GM12878 (cell line): ENCODE measurements around the gene TAS2R19. TPM values are rescaled to one million over a fixed set of nuclear protein-coding genes. Genes with fewer than 3 reads are reported as not detected.

Experiments used
- ATAC-seq: fragments of 200-7000 bp; cut with Tn5 transposase; 3 replicates; pipeline ENCODE4 v1.9.1; 2020; ENCODE audit warnings: mild to moderate bottlenecking, moderate library complexity
- BruUV-seq: library from RNA; stranded (reverse); fragments of 400-500 nt; replicated peaks from 2 replicates; lab custom pipeline; 2021; lab: Mats Ljungman, UMichigan
- CTCF ChIA-PET: fragments of 300-600 bp; sonication (Branson Sonifier 250); formaldehyde crosslinking; extraction: SDS; loops from one replicate; lab custom pipeline; 2021; ENCODE audit warnings: inconsistent platforms; lab: Yijun Ruan, JAX
- POLR2A ChIA-PET: fragments of 350-600 bp; formaldehyde crosslinking; extraction: SDS; loops from one replicate; lab custom pipeline; 2021; ENCODE audit warnings: inconsistent platforms; lab: Charles Lee
- RAD21 ChIA-PET: fragments of 300-600 bp; sonication (Branson Sonifier 250); formaldehyde crosslinking; loops from one replicate; lab custom pipeline; 2023; ENCODE audit warnings: antibody characterized with exemption; ENCODE audit not compliant: unreplicated experiment; lab: Charles Lee
- SMC1A ChIA-PET: fragments of 300-600 bp; sonication (Branson Sonifier 250); formaldehyde crosslinking; loops from one replicate; lab custom pipeline; 2023; ENCODE audit not compliant: unreplicated experiment, uncharacterized antibody; lab: Charles Lee
- DNase-seq: peaks from one replicate; pipeline ENCODE4 v3.0.0-alpha.2; 2011; ENCODE audit warnings: low read depth, low spot score
- FAIRE-seq: peaks from 3 replicates; lab custom pipeline; 2011; peaks lifted over from hg19 to GRCh38; lab: Jason Lieb, UNC
- H2AFZ ChIP-seq: 2 replicates; pipeline ENCODE4 v1.6.0; 2011; ENCODE audit warnings: low read depth, low read length, control low read depth; ENCODE audit not compliant: control insufficient read depth
- H3K27ac ChIP-seq: 2 replicates; pipeline ENCODE4 v1.5.1; 2011; ENCODE audit warnings: control low read depth; ENCODE audit not compliant: control insufficient read depth, insufficient read depth
- H3K27me3 ChIP-seq, 2 experiments: replicated peaks in 1 of 2; 2 replicates each; pipeline versions ENCODE4 v1.6.0 to v1.6.1; 2011; ENCODE audit warnings: low read length in 1 of 2; ENCODE audit not compliant: control insufficient read depth in 2 of 2, insufficient read depth in 2 of 2
- H3K36me3 ChIP-seq, 2 experiments: 2 replicates each; pipeline ENCODE4 v1.5.1; 2011; ENCODE audit warnings: low read length in 1 of 2; ENCODE audit not compliant: control insufficient read depth in 2 of 2, insufficient read depth in 2 of 2
- H3K4me1 ChIP-seq: 2 replicates; pipeline ENCODE4 v1.6.1; 2011; ENCODE audit warnings: mild to moderate bottlenecking, low read length, moderate library complexity, mixed read lengths; ENCODE audit not compliant: control insufficient read depth, insufficient read depth
- H3K4me2 ChIP-seq: 2 replicates; pipeline ENCODE4 v1.6.0; 2011; ENCODE audit warnings: control low read depth; ENCODE audit not compliant: control insufficient read depth, insufficient read depth
- H3K4me3 ChIP-seq: fragments of 200-600 bp; sonication (generic); 2 replicates; pipeline ENCODE4 v1.5.1; 2016
- H3K79me2 ChIP-seq: 2 replicates; pipeline ENCODE4 v1.6.0; 2011; ENCODE audit warnings: low read length; ENCODE audit not compliant: control insufficient read depth, insufficient read depth
- H3K9ac ChIP-seq: 2 replicates; pipeline ENCODE4 v1.8.0; 2011; ENCODE audit warnings: low read length, control low read depth, mixed read lengths; ENCODE audit not compliant: control insufficient read depth, insufficient read depth
- H3K9me3 ChIP-seq: replicated peaks from 3 replicates; pipeline ENCODE4 v1.5.1; 2011; ENCODE audit warnings: mild to moderate bottlenecking, low read length; ENCODE audit not compliant: control insufficient read depth, insufficient read depth
- H4K20me1 ChIP-seq: 2 replicates; pipeline ENCODE4 v1.6.0; 2011; ENCODE audit not compliant: control insufficient read depth, insufficient read depth
- ASH2L ChIP-seq: fragments of 300-600, 200-600 bp; sonication (generic); IDR thresholded peaks from 2 replicates; pipeline ENCODE4 v1.6.1; 2017; ENCODE audit warnings: low read depth, mild to moderate bottlenecking, borderline replicate concordance
- ATF7 ChIP-seq: fragments of 450-650 bp; IDR thresholded peaks from 2 replicates; pipeline ENCODE4 v1.6.1; 2016; ENCODE audit warnings: low read depth, mild to moderate bottlenecking
- BACH1 ChIP-seq: fragments of 450-650 bp; IDR thresholded peaks from 2 replicates; pipeline ENCODE4 v1.6.1; 2017; ENCODE audit warnings: mild to moderate bottlenecking, borderline replicate concordance
- CBX3 ChIP-seq: fragments of 200-600 bp; sonication (generic); IDR thresholded peaks from 2 replicates; pipeline ENCODE4 v1.6.1; 2016; ENCODE audit warnings: low read depth, borderline replicate concordance
- CREB1 ChIP-seq: IDR thresholded peaks from 2 replicates; pipeline ENCODE4 v1.6.1; 2012; ENCODE audit warnings: low read depth, mild to moderate bottlenecking, inconsistent platforms
- ELK1 ChIP-seq: IDR thresholded peaks from 2 replicates; pipeline ENCODE4 v1.6.1; 2012; ENCODE audit warnings: low read depth, low read length, improper control_type of control experiment
- HDGF ChIP-seq: fragments of 450-650 bp; IDR thresholded peaks from 2 replicates; pipeline ENCODE4 v1.6.1; 2016; ENCODE audit warnings: antibody characterized with exemption
- IKZF2 ChIP-seq, 2 experiments: fragments of 450-650 bp; IDR thresholded peaks; 2 replicates each; pipeline ENCODE4 v1.6.1; 2017; ENCODE audit warnings: mild to moderate bottlenecking in 2 of 2, moderate library complexity in 2 of 2
- PML ChIP-seq: IDR thresholded peaks from 2 replicates; pipeline ENCODE4 v1.6.1; 2012; ENCODE audit warnings: low read length, inconsistent platforms
- POLR2AphosphoS2 ChIP-seq: IDR thresholded peaks from 2 replicates; pipeline ENCODE4 v1.6.1; 2011; ENCODE audit warnings: low read depth, mild to moderate bottlenecking, low read length, improper control_type of control experiment, moderate library complexity
- RAD51 ChIP-seq: fragments of 450-650 bp; IDR thresholded peaks from 2 replicates; pipeline ENCODE4 v1.6.1; 2016; ENCODE audit warnings: moderate library complexity, mild to moderate bottlenecking, inconsistent platforms
- REST ChIP-seq: IDR thresholded peaks from 2 replicates; pipeline ENCODE4 v1.6.1; 2012; ENCODE audit warnings: mild to moderate bottlenecking, low read depth, low read length
- SMARCA5 ChIP-seq: fragments of 450-650 bp; IDR thresholded peaks from 2 replicates; pipeline ENCODE4 v1.6.1; 2017; ENCODE audit warnings: mild to moderate bottlenecking
- USF1 ChIP-seq: IDR thresholded peaks from 2 replicates; pipeline ENCODE4 v1.6.1; 2011; ENCODE audit warnings: borderline replicate concordance, low read depth, mild to moderate bottlenecking, moderate library complexity, mixed read lengths, low read length; ENCODE audit not compliant: insufficient read depth; ENCODE audit errors: extremely low read length
- WGBS: methylation state at CpG from one replicate; pipeline ENCODE4 v1.1.6; 2016; ENCODE audit warnings: low lambda C conversion rate; ENCODE audit not compliant: insufficient replicate concordance, insufficient coverage; ENCODE audit errors: missing lambda C conversion rate; 5-methylcytosine and 5-hydroxymethylcytosine counted together
- in situ Hi-C: fragments of 300-500 bp; cut with MboI; formaldehyde crosslinking; loops from 9 replicates; pipeline ENCODE4 v1.14.3; 2018; ENCODE audit warnings: mixed read lengths
- intact Hi-C: fragments of 100-400 bp; cut with micrococcal nuclease; formaldehyde crosslinking; loops from one replicate; pipeline ENCODE4 v1.14.2; 2022; ENCODE audit not compliant: unreplicated experiment
- polyA plus RNA-seq, 11 experiments: library from polyadenylated mRNA; depleted of rRNA in 4 of 11; unstranded in 6 of 11; stranded (reverse) in 5 of 11; fragments of >200 nt; fragmentation: Nextera tagmentation in 4 of 11; fragmentation: Illumina TruSeq in 1 of 11; extraction: Ambion mirVana in 4 of 11; extraction: Trizol in 1 of 11; gene quantifications; 1 replicate in 1 of 11; 2 replicates in 10 of 11; pipeline versions ENCODE4 v1.2.1 to v1.2.3, GENCODE V29; 2011 to 2016; ENCODE audit warnings: inconsistent platforms in 2 of 11, missing spikeins in 2 of 11, low read depth in 1 of 11
- total RNA-seq, 4 experiments: library from RNA; depleted of rRNA in 3 of 4; stranded (reverse); fragments of >200 nt in 3 of 4; fragmentation: Illumina TruSeq in 1 of 4; extraction: Trizol in 1 of 4; gene quantifications; 2 replicates each; pipeline versions ENCODE4 v1.2.1 to v1.2.3, GENCODE V29; 2013 to 2021

Gene TAS2R19
- total and polyA plus RNA-seq, 10 of the 15 experiments (the other 5 are each of a cell fraction or from before 2014, with no cell fraction given): 0.10 to 6.9 (median 0.46) TPM; not detected in 1

GRCh38 chr12:11007608-11008007 is 14.8 kb downstream of the TAS2R19 start:
- FAIRE-seq (no peak), DNase-seq (no peak), ATAC-seq (no peak)
- intact Hi-C loops: no loop called here
- TF ChIP-seq CREB1 (no peak), PML (no peak), ASH2L (no peak), ELK1 (no peak)
- Histone ChIP-seq H3K4me3 (no peak overlapping the region), H3K27ac (no peak overlapping the region), H3K36me3 (no peaks in the 10 kb centered on the region), H2AFZ (no peak overlapping the region), H3K9me3 (no peaks in the 10 kb centered on the region), H3K4me2 (no peak overlapping the region), H3K4me1 (no peaks in the 10 kb centered on the region), H3K79me2 (no peaks in the 10 kb centered on the region), H4K20me1 (no peaks in the 10 kb centered on the region), H3K9ac (no peak overlapping the region), H3K27me3 (no peaks in the 10 kb centered on the region)
- no TSS peak for BruUV-seq
- ChIA-PET POLR2A (no interaction called here), RAD21 (no interaction called here), CTCF (interaction anchor here (0.6 kb wide), 1 partner anchor 83 kb away, joined by 3 read pairs; no protein-coding TSS in a partner anchor), SMC1A (interaction anchor here (0.9 to 1.3 kb wide), 3 partner anchors 15 to 164 kb away, joined by 3 read pairs; no protein-coding TSS in a partner anchor)
- 100% methylated on average over 1 of the region's 1 CpG for WGBS
- in situ Hi-C loops: no loop called here

GRCh38 chr12:10998204-10998603 is 24.2 kb downstream of the TAS2R19 start, which contains the start of gene TAS2R20:
Gene TAS2R20 (minus strand): TSS chr12:10998304. CDS start chr12:10997875, 429 bp downstream.
- BruUV-seq: no TSS peak
- ATAC-seq: no peak
- no peak within 1 kb of the TSS for H3K9ac ChIP-seq
- H2AFZ ChIP-seq: no peak within 1 kb of the TSS
- no peak for DNase-seq
- H4K20me1 ChIP-seq: no peaks in the 10 kb centered on the region
- intact Hi-C loops (no loop called here), in situ Hi-C loops (no loop called here)
- ChIA-PET CTCF (interaction anchor here (1.3 kb wide), 1 partner anchor 11 kb away, joined by 5 read pairs; no protein-coding TSS in a partner anchor), POLR2A (no interaction called here), RAD21 (no interaction called here), SMC1A (interaction anchor here (1.1 kb wide), 1 partner anchor 9 kb away, joined by 3 read pairs; no protein-coding TSS in a partner anchor)
- no peak for FAIRE-seq
- no peaks in the 10 kb centered on the region for H3K27me3 ChIP-seq
- no peaks in the 10 kb centered on the region for H3K4me1 ChIP-seq
- no peaks in the 10 kb centered on the region for H3K79me2 ChIP-seq
- H3K4me2 ChIP-seq: no peak within 1 kb of the TSS
- H3K4me3 ChIP-seq: no peak within 1 kb of the TSS
- TF ChIP-seq USF1 (no peak), REST (no peak), ATF7 (no peak), BACH1 (no peak), POLR2AphosphoS2 (no peak), CBX3 (no peak), HDGF (no peak), RAD51 (no peak), IKZF2 (IDR thresholded peaks at IDR 0.05) (no peak), SMARCA5 (no peak)
- no peaks in the 10 kb centered on the region; the same call in 1 of the 3 replicates for H3K9me3 ChIP-seq
- H3K36me3 ChIP-seq: no peaks in the 10 kb centered on the region; a peak in 1 of 4 replicates
- H3K27ac ChIP-seq: no peak within 1 kb of the TSS
